OCI-LY3 (cell line): ENCODE measurements around the gene RASSF1.
A peak's percentile ranks its signal among the peaks of the same experiment; 100 is the strongest.

Source experiments
- H2AFZ ChIP-seq: fragments of 200-600, 300-600 bp; shearing (Covaris generic); 2 replicates; pipeline ENCODE4 v1.6.0; 2014; ENCODE audit warnings: antibody characterized with exemption, low read depth, low read length
- H3K27ac ChIP-seq: fragments of 200-600, 300-600 bp; sonication (generic); 2 replicates; pipeline ENCODE4 v1.5.1; 2014; ENCODE audit warnings: mild to moderate bottlenecking, low read length, moderate library complexity, mixed read lengths
- H3K27me3 ChIP-seq: fragments of 200-600, 300-600 bp; sonication (generic); 2 replicates; pipeline ENCODE4 v1.6.1; 2014; ENCODE audit warnings: low read depth, low read length, mixed read lengths
- H3K36me3 ChIP-seq: fragments of 200-600, 300-600 bp; sonication (generic); replicated peaks from 2 replicates; pipeline ENCODE3; 2014; ENCODE audit warnings: low read depth, low read length, mixed read lengths
- H3K4me1 ChIP-seq: fragments of 300-600, 200-600 bp; sonication (generic); 2 replicates; pipeline ENCODE4 v1.6.1; 2014; ENCODE audit warnings: low read length, mixed read lengths
- H3K4me2 ChIP-seq: fragments of 200-600, 300-600 bp; sonication (generic); 2 replicates; pipeline ENCODE4 v1.6.1; 2014; ENCODE audit warnings: low read length, mixed read lengths
- H3K4me3 ChIP-seq: fragments of 300-600, 200-600 bp; sonication (generic); 2 replicates; pipeline ENCODE4 v1.5.1; 2014; ENCODE audit warnings: antibody characterized with exemption, mild to moderate bottlenecking, low read length, moderate library complexity
- H3K79me2 ChIP-seq: fragments of 300-600, 200-600 bp; shearing (Covaris generic); 2 replicates; pipeline ENCODE4 v1.6.1; 2014; ENCODE audit warnings: mild to moderate bottlenecking, low read length, mixed read lengths
- H3K9ac ChIP-seq: fragments of 300-600, 200-600 bp; shearing (Covaris generic); 2 replicates; pipeline ENCODE4 v1.6.0; 2014; ENCODE audit warnings: mild to moderate bottlenecking, low read length, moderate library complexity
- H3K9me3 ChIP-seq: fragments of 200-600, 300-600 bp; shearing (Covaris generic); 2 replicates; pipeline ENCODE4 v1.6.1; 2014; ENCODE audit warnings: low read length, mixed read lengths; ENCODE audit not compliant: insufficient read depth
- H4K20me1 ChIP-seq: fragments of 200-600, 300-600 bp; sonication (generic); 2 replicates; pipeline ENCODE4 v1.6.1; 2016; ENCODE audit warnings: low read length, mixed read lengths; ENCODE audit not compliant: insufficient read depth
- CTCF ChIP-seq: fragments of 200-600, 300-600 bp; sonication (generic); IDR thresholded peaks from 2 replicates; pipeline ENCODE4 v1.5.1; 2014; ENCODE audit warnings: antibody characterized with exemption, low read length, low read depth
- EZH2phosphoT487 ChIP-seq: fragments of 200-600 bp; shearing (Covaris generic); IDR thresholded peaks from 2 replicates; pipeline ENCODE4 v1.6.1; 2018; ENCODE audit warnings: antibody characterized with exemption, mixed run types, low read depth

Gene RASSF1

GRCh38 chr3:50337175-50337861 lies 3.3 kb downstream of the RASSF1 start:
- peak overlapping the region; percentile 84 for H3K4me3 ChIP-seq
- peaks cover 21% of the 10 kb centered on the region for H3K4me1 ChIP-seq
- H4K20me1 ChIP-seq: peaks cover 15% of the 10 kb centered on the region
- H3K36me3 ChIP-seq: peaks cover 23% of the 10 kb centered on the region
- peak overlapping the region; percentile 31; the same call in 1 of the 2 replicates for H2AFZ ChIP-seq
- H3K4me2 ChIP-seq: peak overlapping the region; percentile 85
- peak overlapping the region; percentile 82 for H3K27ac ChIP-seq
- TF ChIP-seq EZH2phosphoT487 (no peak), CTCF (no peak)
- no peaks in the 10 kb centered on the region for H3K27me3 ChIP-seq
- peak overlapping the region; percentile 94 for H3K9ac ChIP-seq
- H3K9me3 ChIP-seq: no peaks in the 10 kb centered on the region
- H3K79me2 ChIP-seq: peaks cover 59% of the 10 kb centered on the region

GRCh38 chr3:50336452-50337174 lies 4.0 kb downstream of the RASSF1 start:
- peaks cover 21% of the 10 kb centered on the region for H3K4me1 ChIP-seq
- H3K79me2 ChIP-seq: peaks cover 66% of the 10 kb centered on the region
- peak overlapping the region; percentile 84 for H3K4me3 ChIP-seq
- TF ChIP-seq CTCF (no peak), EZH2phosphoT487 (no peak)
- no peaks in the 10 kb centered on the region for H3K27me3 ChIP-seq
- H3K9me3 ChIP-seq: no peaks in the 10 kb centered on the region
- peak overlapping the region; percentile 82 for H3K27ac ChIP-seq
- H4K20me1 ChIP-seq: peaks cover 15% of the 10 kb centered on the region
- H3K36me3 ChIP-seq: peaks cover 30% of the 10 kb centered on the region
- H3K9ac ChIP-seq: peak overlapping the region; percentile 94
- no peak overlapping the region for H2AFZ ChIP-seq
- peak overlapping the region; percentile 85 for H3K4me2 ChIP-seq

GRCh38 chr3:50334339-50335075 lies 6.1 kb downstream of the RASSF1 start:
- Histone ChIP-seq H3K27ac (no peak overlapping the region), H4K20me1 (peaks cover 15% of the 10 kb centered on the region), H2AFZ (no peak overlapping the region), H3K9me3 (no peaks in the 10 kb centered on the region), H3K4me1 (peaks cover 21% of the 10 kb centered on the region), H3K9ac (no peak overlapping the region), H3K79me2 (peaks cover 72% of the 10 kb centered on the region), H3K27me3 (no peaks in the 10 kb centered on the region), H3K36me3 (peaks cover 51% of the 10 kb centered on the region), H3K4me2 (no peak overlapping the region), H3K4me3 (no peak overlapping the region)
- TF ChIP-seq EZH2phosphoT487: no peak
- no peak for TF ChIP-seq CTCF

- Histone ChIP-seq H3K9me3 (no peaks in the 10 kb centered on the region), H4K20me1 (peaks cover 15% of the 10 kb centered on the region), H3K4me3 (no peak overlapping the region), H3K4me2 (no peak overlapping the region), H2AFZ (no peak overlapping the region), H3K27ac (no peak overlapping the region), H3K79me2 (peaks cover 71% of the 10 kb centered on the region), H3K36me3 (peaks cover 53% of the 10 kb centered on the region), H3K9ac (no peak overlapping the region), H3K27me3 (no peaks in the 10 kb centered on the region), H3K4me1 (peaks cover 18% of the 10 kb centered on the region)
- TF ChIP-seq EZH2phosphoT487 (no peak), CTCF (no peak)
These were observed 6.8 kb downstream of the RASSF1 start for GRCh38 chr3:50333744-50334328.
